Neural cell (in vitro differentiated cells): ENCODE results near the gene PAFAH2. TPM values are rescaled to one million over a fixed set of nuclear protein-coding genes. Genes with fewer than 3 reads are reported as not detected.

ENCODE experiments used
- H2AFZ ChIP-seq: fragments of 200-600, 300-800 bp; sonication (generic), shearing (Covaris generic); 2 replicates; pipeline ENCODE4 v1.6.0; 2014; ENCODE audit warnings: low read depth, mild to moderate bottlenecking, antibody characterized with exemption, low read length, moderate library complexity
- H3F3A ChIP-seq: fragments of 200-600 bp; shearing (Covaris generic); 2 replicates; pipeline ENCODE4 v1.6.1; 2016; ENCODE audit warnings: mild to moderate bottlenecking, moderate library complexity, mixed read lengths, antibody characterized with exemption, low read length; ENCODE audit not compliant: insufficient read depth, poor library complexity, severe bottlenecking
- H3K27ac ChIP-seq: fragments of 200-600, 300-800 bp; sonication (generic), shearing (Covaris generic); 2 replicates; pipeline ENCODE4 v1.5.1; 2014; ENCODE audit warnings: mild to moderate bottlenecking, low read length, moderate library complexity
- H3K27me3 ChIP-seq: fragments of 300-800, 200-600 bp; sonication (generic), shearing (Covaris generic); 2 replicates; pipeline ENCODE4 v1.6.0; 2014; ENCODE audit warnings: mild to moderate bottlenecking, low read depth, low read length, moderate library complexity; ENCODE audit not compliant: insufficient read depth
- H3K36me3 ChIP-seq: fragments of 300-800, 200-600 bp; sonication (generic), shearing (Covaris generic); 2 replicates; pipeline ENCODE4 v1.5.1; 2014; ENCODE audit warnings: mild to moderate bottlenecking, antibody characterized with exemption, low read length, moderate library complexity; ENCODE audit not compliant: insufficient read depth
- H3K4me2 ChIP-seq: fragments of 300-800, 200-600 bp; sonication (generic), shearing (Covaris generic); 2 replicates; pipeline ENCODE4 v1.6.0; 2014; ENCODE audit warnings: mild to moderate bottlenecking, low read length
- H3K4me3 ChIP-seq: fragments of 300-800, 200-600 bp; sonication (generic), shearing (Covaris generic); 2 replicates; pipeline ENCODE4 v1.5.1; 2014; ENCODE audit warnings: mild to moderate bottlenecking, low read length, moderate library complexity
- H3K79me2 ChIP-seq: fragments of 200-600 bp; shearing (Covaris generic); replicated peaks from 2 replicates; pipeline ENCODE4 v1.6.0; 2014; ENCODE audit warnings: mild to moderate bottlenecking, low read length, moderate library complexity; ENCODE audit not compliant: insufficient read depth
- H3K9ac ChIP-seq: fragments of 300-800, 200-600 bp; sonication (generic), shearing (Covaris generic); 2 replicates; pipeline ENCODE4 v1.6.1; 2016; ENCODE audit warnings: mild to moderate bottlenecking, low read length, mixed read lengths
- H3K9me2 ChIP-seq: fragments of 200-600 bp; shearing (Covaris generic); 2 replicates; pipeline ENCODE4 v1.6.1; 2016; ENCODE audit warnings: mild to moderate bottlenecking, low read length, mixed read lengths; ENCODE audit not compliant: insufficient read depth
- H3K9me3 ChIP-seq: fragments of 200-600, 300-800 bp; sonication (generic), shearing (Covaris generic); 2 replicates; pipeline ENCODE4 v1.6.1; 2016; ENCODE audit warnings: mild to moderate bottlenecking, mixed run types, low read length, moderate library complexity, mixed read lengths
- H4K20me1 ChIP-seq: fragments of 200-600 bp; shearing (Covaris generic); 2 replicates; pipeline ENCODE4 v1.6.1; 2016; ENCODE audit warnings: mild to moderate bottlenecking, mixed run types; ENCODE audit not compliant: insufficient read depth
- EP300 ChIP-seq: fragments of 450-650 bp; conservative IDR thresholded peaks from 2 replicates; pipeline ENCODE4 v1.6.1; 2014; ENCODE audit warnings: antibody characterized with exemption, mild to moderate bottlenecking, moderate library complexity; ENCODE audit not compliant: poor library complexity, severe bottlenecking
- EZH2 ChIP-seq: fragments of 200-600, 300-800 bp; shearing (Covaris generic), sonication (generic); IDR thresholded peaks from 2 replicates; pipeline ENCODE4 v1.6.1; 2014; ENCODE audit warnings: antibody characterized with exemption, low read length, borderline replicate concordance, mild to moderate bottlenecking; ENCODE audit not compliant: insufficient read depth, poor library complexity, severe bottlenecking
- MXI1 ChIP-seq: fragments of 450-650 bp; conservative IDR thresholded peaks from 2 replicates; pipeline ENCODE4 v1.6.1; 2014; ENCODE audit warnings: antibody characterized with exemption, mild to moderate bottlenecking; ENCODE audit not compliant: poor library complexity, severe bottlenecking
- POLR2AphosphoS5 ChIP-seq: IDR thresholded peaks from 2 replicates; pipeline ENCODE4 v1.6.1; 2012
- RAD21 ChIP-seq: fragments of 450-650 bp; conservative IDR thresholded peaks from 2 replicates; pipeline ENCODE4 v1.6.1; 2014; ENCODE audit warnings: antibody characterized with exemption, mild to moderate bottlenecking, moderate library complexity
- SMC3 ChIP-seq: fragments of 450-650 bp; conservative IDR thresholded peaks from 2 replicates; pipeline ENCODE4 v1.6.1; 2014; ENCODE audit warnings: antibody characterized with exemption, mild to moderate bottlenecking, moderate library complexity; ENCODE audit not compliant: poor library complexity
- TAF1 ChIP-seq: IDR thresholded peaks from 2 replicates; pipeline ENCODE4 v1.6.1; 2012; ENCODE audit warnings: low read depth
- polyA minus RNA-seq: library from RNA; depleted of rRNA, polyadenylated mRNA; stranded (reverse); fragments of >200 nt; gene quantifications from 2 replicates; pipeline ENCODE4 v1.2.3, GENCODE V29; 2014
- polyA plus RNA-seq: library from polyadenylated mRNA; depleted of rRNA; stranded (reverse); fragments of >200 nt; gene quantifications from 2 replicates; pipeline ENCODE4 v1.2.3, GENCODE V29; 2014
- TF ChIP-seq, protein P1 (sequence below): IDR thresholded peaks from 2 replicates; pipeline ENCODE4 v1.6.1; 2012; ENCODE audit warnings: borderline replicate concordance
- TF ChIP-seq, protein P2 (sequence below): fragments of 450-650 bp; IDR thresholded peaks from 2 replicates; pipeline ENCODE4 v1.5.1; 2014; ENCODE audit warnings: antibody characterized with exemption, mild to moderate bottlenecking, moderate library complexity; ENCODE audit not compliant: poor library complexity, severe bottlenecking

PAFAH2 gene
- 7.9 and 10.4 TPM in 2 replicates for polyA plus RNA-seq
- 7.3 and 10.2 TPM in 2 replicates for polyA minus RNA-seq

DNA sequence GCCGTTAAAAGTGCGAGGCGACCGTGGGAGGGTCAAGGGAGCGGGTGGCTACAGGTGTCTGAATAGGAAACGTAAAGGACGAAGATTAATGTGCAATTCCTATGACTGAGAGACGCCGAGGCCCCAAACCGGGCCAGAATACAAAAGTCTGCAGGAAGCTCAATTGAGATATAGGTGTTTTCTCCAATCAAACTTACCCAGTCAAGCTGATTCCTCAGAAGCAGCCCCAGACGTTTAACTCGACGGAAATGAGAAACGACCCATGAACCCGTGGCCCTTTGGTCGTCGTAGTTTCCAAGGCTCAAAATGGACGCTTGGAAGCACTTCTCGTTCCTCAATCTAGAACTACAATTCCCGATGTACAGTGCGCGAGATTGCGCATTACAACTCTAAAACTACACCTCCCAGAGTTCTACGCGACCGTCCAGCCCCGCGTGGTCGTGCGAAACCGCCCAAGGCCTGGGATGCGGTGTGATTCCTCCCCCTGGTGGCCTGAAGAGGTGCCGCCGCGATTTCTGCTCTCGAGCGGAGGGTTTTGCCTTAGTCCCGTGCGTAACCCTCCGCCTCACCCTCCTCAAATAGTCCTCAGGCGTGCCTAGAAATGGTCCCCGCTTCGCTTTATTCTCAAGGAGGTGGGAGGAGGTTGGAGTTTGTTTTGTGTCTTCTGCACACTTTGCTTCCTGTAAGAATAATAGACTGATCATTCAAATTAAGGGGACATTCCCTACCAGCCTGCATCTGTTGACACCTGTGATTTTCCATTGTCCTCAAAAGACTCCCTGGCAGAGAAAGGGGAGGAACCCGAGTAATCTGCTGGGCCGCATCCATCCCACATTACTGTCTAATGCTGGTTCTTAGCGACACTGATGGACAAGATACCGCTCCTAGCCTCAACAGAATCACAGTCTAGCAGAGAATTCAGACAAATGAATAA lies at the start of gene PAFAH2:
Gene PAFAH2, minus strand, starts transcription at position 236 of the 934 bp plus-strand sequence. CDS start 7,247 bp downstream, outside the sequence.
- no peaks in the 10 kb centered on the region for H3F3A ChIP-seq
- no peaks in the 10 kb centered on the region for H3K9me3 ChIP-seq
- H3K79me2 ChIP-seq: peaks cover 5% of the 10 kb centered on the region
- H3K27me3 ChIP-seq: no peaks in the 10 kb centered on the region
- peak within 1 kb of the TSS; percentile 89 for H3K27ac ChIP-seq
- peak; percentile 85 for TF ChIP-seq MXI1
- peak; percentile 79 for TF ChIP-seq EP300
- TF ChIP-seq, protein P1, sequence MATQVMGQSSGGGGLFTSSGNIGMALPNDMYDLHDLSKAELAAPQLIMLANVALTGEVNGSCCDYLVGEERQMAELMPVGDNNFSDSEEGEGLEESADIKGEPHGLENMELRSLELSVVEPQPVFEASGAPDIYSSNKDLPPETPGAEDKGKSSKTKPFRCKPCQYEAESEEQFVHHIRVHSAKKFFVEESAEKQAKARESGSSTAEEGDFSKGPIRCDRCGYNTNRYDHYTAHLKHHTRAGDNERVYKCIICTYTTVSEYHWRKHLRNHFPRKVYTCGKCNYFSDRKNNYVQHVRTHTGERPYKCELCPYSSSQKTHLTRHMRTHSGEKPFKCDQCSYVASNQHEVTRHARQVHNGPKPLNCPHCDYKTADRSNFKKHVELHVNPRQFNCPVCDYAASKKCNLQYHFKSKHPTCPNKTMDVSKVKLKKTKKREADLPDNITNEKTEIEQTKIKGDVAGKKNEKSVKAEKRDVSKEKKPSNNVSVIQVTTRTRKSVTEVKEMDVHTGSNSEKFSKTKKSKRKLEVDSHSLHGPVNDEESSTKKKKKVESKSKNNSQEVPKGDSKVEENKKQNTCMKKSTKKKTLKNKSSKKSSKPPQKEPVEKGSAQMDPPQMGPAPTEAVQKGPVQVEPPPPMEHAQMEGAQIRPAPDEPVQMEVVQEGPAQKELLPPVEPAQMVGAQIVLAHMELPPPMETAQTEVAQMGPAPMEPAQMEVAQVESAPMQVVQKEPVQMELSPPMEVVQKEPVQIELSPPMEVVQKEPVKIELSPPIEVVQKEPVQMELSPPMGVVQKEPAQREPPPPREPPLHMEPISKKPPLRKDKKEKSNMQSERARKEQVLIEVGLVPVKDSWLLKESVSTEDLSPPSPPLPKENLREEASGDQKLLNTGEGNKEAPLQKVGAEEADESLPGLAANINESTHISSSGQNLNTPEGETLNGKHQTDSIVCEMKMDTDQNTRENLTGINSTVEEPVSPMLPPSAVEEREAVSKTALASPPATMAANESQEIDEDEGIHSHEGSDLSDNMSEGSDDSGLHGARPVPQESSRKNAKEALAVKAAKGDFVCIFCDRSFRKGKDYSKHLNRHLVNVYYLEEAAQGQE: peak; percentile 86
- peak; percentile 100 for TF ChIP-seq SMC3
- TF ChIP-seq RAD21: peak; percentile 100
- TF ChIP-seq, protein P2, sequence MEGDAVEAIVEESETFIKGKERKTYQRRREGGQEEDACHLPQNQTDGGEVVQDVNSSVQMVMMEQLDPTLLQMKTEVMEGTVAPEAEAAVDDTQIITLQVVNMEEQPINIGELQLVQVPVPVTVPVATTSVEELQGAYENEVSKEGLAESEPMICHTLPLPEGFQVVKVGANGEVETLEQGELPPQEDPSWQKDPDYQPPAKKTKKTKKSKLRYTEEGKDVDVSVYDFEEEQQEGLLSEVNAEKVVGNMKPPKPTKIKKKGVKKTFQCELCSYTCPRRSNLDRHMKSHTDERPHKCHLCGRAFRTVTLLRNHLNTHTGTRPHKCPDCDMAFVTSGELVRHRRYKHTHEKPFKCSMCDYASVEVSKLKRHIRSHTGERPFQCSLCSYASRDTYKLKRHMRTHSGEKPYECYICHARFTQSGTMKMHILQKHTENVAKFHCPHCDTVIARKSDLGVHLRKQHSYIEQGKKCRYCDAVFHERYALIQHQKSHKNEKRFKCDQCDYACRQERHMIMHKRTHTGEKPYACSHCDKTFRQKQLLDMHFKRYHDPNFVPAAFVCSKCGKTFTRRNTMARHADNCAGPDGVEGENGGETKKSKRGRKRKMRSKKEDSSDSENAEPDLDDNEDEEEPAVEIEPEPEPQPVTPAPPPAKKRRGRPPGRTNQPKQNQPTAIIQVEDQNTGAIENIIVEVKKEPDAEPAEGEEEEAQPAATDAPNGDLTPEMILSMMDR: peak; percentile 100
- no peak for TF ChIP-seq EZH2
- TF ChIP-seq POLR2AphosphoS5: peak; percentile 89
- peak; percentile 99 for TF ChIP-seq TAF1
- no peaks in the 10 kb centered on the region for H3K9me2 ChIP-seq
- peak within 1 kb of the TSS; percentile 69 for H3K4me2 ChIP-seq
- H2AFZ ChIP-seq: peak within 1 kb of the TSS; percentile 97
- no peaks in the 10 kb centered on the region for H3K36me3 ChIP-seq
- peak within 1 kb of the TSS; percentile 74 for H3K4me3 ChIP-seq
- H4K20me1 ChIP-seq: no peaks in the 10 kb centered on the region
- peak within 1 kb of the TSS; percentile 72 for H3K9ac ChIP-seq

DNA sequence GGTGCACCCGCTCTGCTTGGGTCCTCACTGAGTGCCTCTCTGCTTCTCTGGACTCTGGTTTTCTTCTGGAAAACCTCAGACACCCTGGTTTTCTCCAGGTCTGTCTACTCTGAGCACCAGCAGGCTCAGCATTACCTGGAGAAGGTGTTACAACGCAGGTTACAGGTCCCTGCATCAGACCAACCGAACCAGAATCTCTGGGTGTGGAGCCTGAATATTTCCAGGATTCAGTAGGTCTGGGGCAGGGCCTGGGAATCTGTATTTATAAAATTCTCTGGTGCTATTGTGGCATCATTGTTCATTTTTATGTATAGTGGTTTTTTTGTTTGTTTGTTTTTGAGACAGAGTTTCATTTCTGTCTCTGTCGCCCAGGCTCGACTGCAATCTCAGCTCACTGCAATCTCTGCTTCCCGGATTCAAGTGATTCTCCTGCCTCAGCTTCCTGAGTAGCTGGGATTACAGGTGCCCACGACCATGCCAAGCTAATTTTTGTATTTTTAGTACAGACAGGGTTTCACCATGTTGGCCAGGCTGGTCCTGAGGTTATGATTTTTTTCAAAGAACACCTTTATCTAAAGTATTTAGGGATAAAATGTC lies 49.5 kb upstream of the PAFAH2 start:
- Histone ChIP-seq H3K4me2 (no peak overlapping the region), H3K4me3 (no peak overlapping the region), H3K27me3 (peaks cover 62% of the 10 kb centered on the region), H3K27ac (no peak overlapping the region), H2AFZ (no peak overlapping the region), H3K9me2 (no peaks in the 10 kb centered on the region), H3F3A (no peaks in the 10 kb centered on the region), H3K79me2 (no peaks in the 10 kb centered on the region), H3K9ac (no peak overlapping the region), H3K9me3 (no peaks in the 10 kb centered on the region), H3K36me3 (no peaks in the 10 kb centered on the region), H4K20me1 (no peaks in the 10 kb centered on the region)
- TF ChIP-seq, protein P1: no peak
